CD4-positive, alpha-beta T cell treated with Interleukin-17A for 1 hour (primary cell): ENCODE data around the gene ANO2.
"Not testable (repeated sequence)": the region's sequence is repeated elsewhere in the genome, so short reads cannot be mapped to it uniquely, and the experiment has no call there.

Source experiments
- DNase-seq: peaks from one replicate; pipeline ENCODE4 v3.0.0-alpha.2; 2020

Gene ANO2

GRCh38 chr12:5568325-5568981 lies 376.6 kb downstream of the ANO2 start:
- DNase-seq, result no peak

GRCh38 chr12:5567016-5567725 lies 377.9 kb downstream of the ANO2 start:
- DNase-seq, result no peak

- DNase-seq, result no peak
Observed at GRCh38 chr12:5565933-5566599, 379.0 kb downstream of the ANO2 start.

GRCh38 chr12:5562581-5562980 lies 382.5 kb downstream of the ANO2 start:
- no peak for DNase-seq

GRCh38 chr12:5561846-5562245 lies 383.2 kb downstream of the ANO2 start:
- DNase-seq, result no peak

- no peak for DNase-seq
Observed at GRCh38 chr12:5561057-5561456, 384.0 kb downstream of the ANO2 start.

GRCh38 chr12:5560265-5560664 lies 384.8 kb downstream of the ANO2 start:
- DNase-seq, result no peak

GRCh38 chr12:5557906-5558305 lies 387.2 kb downstream of the ANO2 start:
- no peak for DNase-seq

GRCh38 chr12:5556946-5557673 lies 387.9 kb downstream of the ANO2 start:
- no peak for DNase-seq

- no peak for DNase-seq
Observed at GRCh38 chr12:5556033-5556614, 388.9 kb downstream of the ANO2 start.

- DNase-seq, result no peak
Observed at GRCh38 chr12:5554711-5555110, 390.3 kb downstream of the ANO2 start.

GRCh38 chr12:5549011-5549410 lies 396.0 kb downstream of the ANO2 start:
- DNase-seq, result no peak

- DNase-seq, result no peak
Observed at GRCh38 chr12:5548152-5548943, 396.7 kb downstream of the ANO2 start.

- no peak for DNase-seq
Observed at GRCh38 chr12:5546616-5547015, 398.4 kb downstream of the ANO2 start.

- DNase-seq, result no peak
Observed at GRCh38 chr12:5537771-5538170, 407.3 kb downstream of the ANO2 start.

GRCh38 chr12:5537026-5537615 lies 407.9 kb downstream of the ANO2 start:
- DNase-seq, result not testable (repeated sequence)

- DNase-seq, result no peak
Observed at GRCh38 chr12:5535541-5535940, 409.5 kb downstream of the ANO2 start.

GRCh38 chr12:5534426-5535199 lies 410.4 kb downstream of the ANO2 start:
- DNase-seq, result no peak

- DNase-seq, result no peak
Observed at GRCh38 chr12:5533368-5533767, 411.7 kb downstream of the ANO2 start.

- no peak for DNase-seq
Observed at GRCh38 chr12:5525783-5526367, 419.2 kb downstream of the ANO2 start.
